ENCODE results near the gene TSPAN7. TPM values are rescaled to one million over a fixed set of nuclear protein-coding genes. Genes with fewer than 3 reads are reported as not detected.

Gene TSPAN7
- total and polyA plus RNA-seq, 9 of the 15 experiments (the other 6 are each of a cell fraction or from before 2014, with no cell fraction given) = 0.07 to 0.29 (median 0.12) TPM; not detected in 1

DNA sequence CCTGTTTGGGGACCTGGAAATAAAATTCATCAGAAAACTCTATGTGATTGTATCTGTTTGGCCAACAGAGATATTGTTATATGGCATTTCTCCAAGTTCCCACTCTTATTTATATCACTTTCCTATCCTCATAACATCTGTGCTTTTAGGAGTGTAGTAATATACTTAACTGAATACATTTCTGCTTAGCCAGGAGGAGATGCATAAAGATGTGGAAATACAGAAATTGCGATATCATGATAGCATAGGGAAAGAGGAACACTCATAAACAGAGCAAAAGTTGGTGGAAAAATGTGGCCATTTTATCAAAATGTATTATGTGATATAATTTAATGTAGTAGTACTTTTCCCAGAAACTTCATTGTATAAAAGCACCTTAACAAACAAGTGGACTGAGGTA is 46.1 kb upstream of the TSPAN7 start (continued):
- no peak for TF ChIP-seq FOXA3 (CRISPR knock-in tag; conservative IDR thresholded peaks at IDR 0.05 in 1 of 2, IDR thresholded peaks at IDR 0.05 in 1 of 2)
- TF ChIP-seq, protein P1, sequence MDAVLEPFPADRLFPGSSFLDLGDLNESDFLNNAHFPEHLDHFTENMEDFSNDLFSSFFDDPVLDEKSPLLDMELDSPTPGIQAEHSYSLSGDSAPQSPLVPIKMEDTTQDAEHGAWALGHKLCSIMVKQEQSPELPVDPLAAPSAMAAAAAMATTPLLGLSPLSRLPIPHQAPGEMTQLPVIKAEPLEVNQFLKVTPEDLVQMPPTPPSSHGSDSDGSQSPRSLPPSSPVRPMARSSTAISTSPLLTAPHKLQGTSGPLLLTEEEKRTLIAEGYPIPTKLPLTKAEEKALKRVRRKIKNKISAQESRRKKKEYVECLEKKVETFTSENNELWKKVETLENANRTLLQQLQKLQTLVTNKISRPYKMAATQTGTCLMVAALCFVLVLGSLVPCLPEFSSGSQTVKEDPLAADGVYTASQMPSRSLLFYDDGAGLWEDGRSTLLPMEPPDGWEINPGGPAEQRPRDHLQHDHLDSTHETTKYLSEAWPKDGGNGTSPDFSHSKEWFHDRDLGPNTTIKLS (IDR thresholded peaks at IDR 0.05; ENCODE audit: borderline replicate concordance, low read depth) = no peak
- no peak for TF ChIP-seq ZNF143 (CRISPR knock-in tag; IDR thresholded peaks at IDR 0.05)
- no peak for TF ChIP-seq BRD9 (IDR thresholded peaks at IDR 0.05; ENCODE audit: low read depth, partially characterized antibody)
- TF ChIP-seq PTRF (tag; IDR thresholded peaks at IDR 0.05) = no peak
- TF ChIP-seq, protein P2, sequence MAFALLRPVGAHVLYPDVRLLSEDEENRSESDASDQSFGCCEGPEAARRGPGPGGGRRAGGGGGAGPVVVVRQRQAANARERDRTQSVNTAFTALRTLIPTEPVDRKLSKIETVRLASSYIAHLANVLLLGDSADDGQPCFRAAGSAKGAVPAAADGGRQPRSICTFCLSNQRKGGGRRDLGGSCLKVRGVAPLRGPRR (CRISPR knock-in tag; IDR thresholded peaks at IDR 0.05) = no peak
- TF ChIP-seq, protein P3, sequence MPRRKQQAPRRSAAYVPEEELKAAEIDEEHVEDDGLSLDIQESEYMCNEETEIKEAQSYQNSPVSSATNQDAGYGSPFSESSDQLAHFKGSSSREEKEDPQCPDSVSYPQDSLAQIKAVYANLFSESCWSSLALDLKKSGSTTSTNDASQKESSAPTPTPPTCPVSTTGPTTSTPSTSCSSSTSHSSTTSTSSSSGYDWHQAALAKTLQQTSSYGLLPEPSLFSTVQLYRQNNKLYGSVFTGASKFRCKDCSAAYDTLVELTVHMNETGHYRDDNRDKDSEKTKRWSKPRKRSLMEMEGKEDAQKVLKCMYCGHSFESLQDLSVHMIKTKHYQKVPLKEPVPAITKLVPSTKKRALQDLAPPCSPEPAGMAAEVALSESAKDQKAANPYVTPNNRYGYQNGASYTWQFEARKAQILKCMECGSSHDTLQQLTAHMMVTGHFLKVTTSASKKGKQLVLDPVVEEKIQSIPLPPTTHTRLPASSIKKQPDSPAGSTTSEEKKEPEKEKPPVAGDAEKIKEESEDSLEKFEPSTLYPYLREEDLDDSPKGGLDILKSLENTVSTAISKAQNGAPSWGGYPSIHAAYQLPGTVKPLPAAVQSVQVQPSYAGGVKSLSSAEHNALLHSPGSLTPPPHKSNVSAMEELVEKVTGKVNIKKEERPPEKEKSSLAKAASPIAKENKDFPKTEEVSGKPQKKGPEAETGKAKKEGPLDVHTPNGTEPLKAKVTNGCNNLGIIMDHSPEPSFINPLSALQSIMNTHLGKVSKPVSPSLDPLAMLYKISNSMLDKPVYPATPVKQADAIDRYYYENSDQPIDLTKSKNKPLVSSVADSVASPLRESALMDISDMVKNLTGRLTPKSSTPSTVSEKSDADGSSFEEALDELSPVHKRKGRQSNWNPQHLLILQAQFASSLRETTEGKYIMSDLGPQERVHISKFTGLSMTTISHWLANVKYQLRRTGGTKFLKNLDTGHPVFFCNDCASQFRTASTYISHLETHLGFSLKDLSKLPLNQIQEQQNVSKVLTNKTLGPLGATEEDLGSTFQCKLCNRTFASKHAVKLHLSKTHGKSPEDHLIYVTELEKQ (CRISPR knock-in tag; IDR thresholded peaks at IDR 0.05) = no peak
- TF ChIP-seq, protein P4, sequence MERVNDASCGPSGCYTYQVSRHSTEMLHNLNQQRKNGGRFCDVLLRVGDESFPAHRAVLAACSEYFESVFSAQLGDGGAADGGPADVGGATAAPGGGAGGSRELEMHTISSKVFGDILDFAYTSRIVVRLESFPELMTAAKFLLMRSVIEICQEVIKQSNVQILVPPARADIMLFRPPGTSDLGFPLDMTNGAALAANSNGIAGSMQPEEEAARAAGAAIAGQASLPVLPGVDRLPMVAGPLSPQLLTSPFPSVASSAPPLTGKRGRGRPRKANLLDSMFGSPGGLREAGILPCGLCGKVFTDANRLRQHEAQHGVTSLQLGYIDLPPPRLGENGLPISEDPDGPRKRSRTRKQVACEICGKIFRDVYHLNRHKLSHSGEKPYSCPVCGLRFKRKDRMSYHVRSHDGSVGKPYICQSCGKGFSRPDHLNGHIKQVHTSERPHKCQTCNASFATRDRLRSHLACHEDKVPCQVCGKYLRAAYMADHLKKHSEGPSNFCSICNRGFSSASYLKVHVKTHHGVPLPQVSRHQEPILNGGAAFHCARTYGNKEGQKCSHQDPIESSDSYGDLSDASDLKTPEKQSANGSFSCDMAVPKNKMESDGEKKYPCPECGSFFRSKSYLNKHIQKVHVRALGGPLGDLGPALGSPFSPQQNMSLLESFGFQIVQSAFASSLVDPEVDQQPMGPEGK (CRISPR knock-in tag; IDR thresholded peaks at IDR 0.05; ENCODE audit: borderline replicate concordance) = no peak
